ENCODE measurements around the gene SLC44A3. TPM values are rescaled to one million over a fixed set of nuclear protein-coding genes. Genes with fewer than 3 reads are reported as not detected.
A peak's percentile ranks its signal among the peaks of the same experiment; 100 is the strongest.

Gene SLC44A3
- total and polyA plus RNA-seq, 2 of the 13 experiments (the other 11 are each of a cell fraction or from before 2014, with no cell fraction given) = 6.8 to 14.1 TPM

GRCh38 chr1:94925561-94926125, 105.5 kb downstream of the SLC44A3 start:
- FAIRE-seq (peak; percentile 87), DNase-seq (ENCODE audit: low spot score) (peak; percentile 89), ATAC-seq (peak; percentile 51)
- Histone ChIP-seq H3K27me3 (ENCODE audit: control insufficient read depth in 1 of 2, insufficient read depth in 2 of 2, low read length in 2 of 2) (no peaks in the 10 kb centered on the region; a peak in 1 of 5 replicates), H3K27ac (ENCODE audit: extremely low read length, insufficient read depth, low read length) (peak overlapping the region; percentile 95), H3K4me3 (replicated peaks in 1 of 3; ENCODE audit: insufficient read depth in 1 of 3, low read depth in 2 of 3, low read length in 3 of 3) (peak overlapping the region; percentile 79 to 81 (median 80)), H3K9ac (ENCODE audit: insufficient read depth, low read depth, low read length) (peak overlapping the region; percentile 84), H3K4me2 (ENCODE audit: low read depth, low read length) (peak overlapping the region; percentile 78), H3K79me2 (ENCODE audit: insufficient read depth, low read length) (peaks cover 92% of the 10 kb centered on the region), H3K36me3 (replicated peaks in 1 of 2; ENCODE audit: control insufficient read depth in 1 of 2, insufficient read depth in 2 of 2, low read length in 2 of 2) (0 out of 5 replicates have a peak, but pooled peaks cover 0 to 11% of the 10 kb centered on the region in 2 experiments), H3K9me3 (ENCODE audit: low read length) (no peaks in the 10 kb centered on the region), H3K4me1 (ENCODE audit: insufficient read depth, low read length) (peaks cover 68% of the 10 kb centered on the region), H2AFZ (ENCODE audit: low read length) (no peak overlapping the region), H4K20me1 (ENCODE audit: insufficient read depth, low read length) (peaks cover 37% of the 10 kb centered on the region)
- in situ Hi-C loops (cut with HindIII; ENCODE audit: extremely low pct_ligation_motif_present, low pct_unique_long_range_greater_than_20kb) = no loop called here
- intact Hi-C loops (cut with micrococcal nuclease; ENCODE audit: unreplicated experiment) = loop anchor here (2.0 to 5.0 kb wide), 2 partner anchors 37 to 307 kb away; partner anchors contain the start of gene RWDD3
- no TSS peak for BruUV-seq (replicated peaks)
- under 1% methylated on average over 19 of the region's 23 CpGs for WGBS (ENCODE audit: low lambda C conversion rate)
- ChIA-PET CTCF (ENCODE audit: low intra/inter-chr PET ratio, low total read pairs) (interaction anchor here (3.5 kb wide), 1 partner anchor 117 kb away, joined by 22 read pairs; no protein-coding TSS in a partner anchor), POLR2A (interaction anchor here (0.9 to 1.5 kb wide), 3 partner anchors 37 to 116 kb away, joined by 3 read pairs; no protein-coding TSS in a partner anchor)
- peak; percentile 13; the same call in 1 of the 2 replicates for TF ChIP-seq ZNF670 (CRISPR knock-in tag; IDR thresholded peaks at IDR 0.05; ENCODE audit: borderline replicate concordance)
- TF ChIP-seq ZNF704 (CRISPR knock-in tag; IDR thresholded peaks at IDR 0.05; ENCODE audit: borderline replicate concordance) = peak; percentile 23; the same call in 1 of the 2 replicates
- 0 out of 2 replicates have a peak, but pooled peaks have one; percentile 25 for TF ChIP-seq ZNF350 (CRISPR knock-in tag; IDR thresholded peaks at IDR 0.05; ENCODE audit: borderline replicate concordance, low read depth)
- TF ChIP-seq JUN (CRISPR knock-in tag; IDR thresholded peaks at IDR 0.05) = peak; percentile 97
- TF ChIP-seq ZNF234 (CRISPR knock-in tag; conservative IDR thresholded peaks at IDR 0.05) = no peak
- TF ChIP-seq FOXA1 (IDR thresholded peaks at IDR 0.05) = no peak
- no peak for TF ChIP-seq FOXA1 (CRISPR knock-in tag; IDR thresholded peaks at IDR 0.05)
- TF ChIP-seq, protein P1, sequence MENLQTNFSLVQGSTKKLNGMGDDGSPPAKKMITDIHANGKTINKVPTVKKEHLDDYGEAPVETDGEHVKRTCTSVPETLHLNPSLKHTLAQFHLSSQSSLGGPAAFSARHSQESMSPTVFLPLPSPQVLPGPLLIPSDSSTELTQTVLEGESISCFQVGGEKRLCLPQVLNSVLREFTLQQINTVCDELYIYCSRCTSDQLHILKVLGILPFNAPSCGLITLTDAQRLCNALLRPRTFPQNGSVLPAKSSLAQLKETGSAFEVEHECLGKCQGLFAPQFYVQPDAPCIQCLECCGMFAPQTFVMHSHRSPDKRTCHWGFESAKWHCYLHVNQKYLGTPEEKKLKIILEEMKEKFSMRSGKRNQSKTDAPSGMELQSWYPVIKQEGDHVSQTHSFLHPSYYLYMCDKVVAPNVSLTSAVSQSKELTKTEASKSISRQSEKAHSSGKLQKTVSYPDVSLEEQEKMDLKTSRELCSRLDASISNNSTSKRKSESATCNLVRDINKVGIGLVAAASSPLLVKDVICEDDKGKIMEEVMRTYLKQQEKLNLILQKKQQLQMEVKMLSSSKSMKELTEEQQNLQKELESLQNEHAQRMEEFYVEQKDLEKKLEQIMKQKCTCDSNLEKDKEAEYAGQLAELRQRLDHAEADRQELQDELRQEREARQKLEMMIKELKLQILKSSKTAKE (CRISPR knock-in tag; IDR thresholded peaks at IDR 0.05; ENCODE audit: borderline replicate concordance) = no peak
- TF ChIP-seq ZNF577 (CRISPR knock-in tag; IDR thresholded peaks at IDR 0.05; ENCODE audit: borderline replicate concordance, low read depth) = no peak
- TF ChIP-seq, protein P2, sequence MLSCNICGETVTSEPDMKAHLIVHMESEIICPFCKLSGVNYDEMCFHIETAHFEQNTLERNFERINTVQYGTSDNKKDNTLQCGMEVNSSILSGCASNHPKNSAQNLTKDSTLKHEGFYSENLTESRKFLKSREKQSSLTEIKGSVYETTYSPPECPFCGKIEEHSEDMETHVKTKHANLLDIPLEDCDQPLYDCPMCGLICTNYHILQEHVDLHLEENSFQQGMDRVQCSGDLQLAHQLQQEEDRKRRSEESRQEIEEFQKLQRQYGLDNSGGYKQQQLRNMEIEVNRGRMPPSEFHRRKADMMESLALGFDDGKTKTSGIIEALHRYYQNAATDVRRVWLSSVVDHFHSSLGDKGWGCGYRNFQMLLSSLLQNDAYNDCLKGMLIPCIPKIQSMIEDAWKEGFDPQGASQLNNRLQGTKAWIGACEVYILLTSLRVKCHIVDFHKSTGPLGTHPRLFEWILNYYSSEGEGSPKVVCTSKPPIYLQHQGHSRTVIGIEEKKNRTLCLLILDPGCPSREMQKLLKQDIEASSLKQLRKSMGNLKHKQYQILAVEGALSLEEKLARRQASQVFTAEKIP (CRISPR knock-in tag; IDR thresholded peaks at IDR 0.05; ENCODE audit: borderline replicate concordance) = no peak
- no peak for TF ChIP-seq SIX1 (CRISPR knock-in tag; IDR thresholded peaks at IDR 0.05; ENCODE audit: borderline replicate concordance)
- TF ChIP-seq ZNF44 (CRISPR knock-in tag; IDR thresholded peaks at IDR 0.05) = no peak
- no peak for TF ChIP-seq ZNF276 (CRISPR knock-in tag; IDR thresholded peaks at IDR 0.05; ENCODE audit: low read depth)
- 0 out of 2 replicates have a peak, but pooled peaks have one; percentile 46 for TF ChIP-seq BRD4 (CRISPR knock-in tag; IDR thresholded peaks at IDR 0.05)
- TF ChIP-seq RFX5 (IDR thresholded peaks at IDR 0.05; ENCODE audit: low read depth, low read length) = 0 out of 2 replicates have a peak, but pooled peaks have one; percentile 41
- TF ChIP-seq SAP130 (CRISPR knock-in tag; IDR thresholded peaks at IDR 0.05; ENCODE audit: low read depth) = peak; percentile 57
- TF ChIP-seq PAWR (CRISPR knock-in tag; IDR thresholded peaks at IDR 0.05; ENCODE audit: borderline replicate concordance) = no peak

Data from HepG2 (cell line).